Osteocyte (in vitro differentiated cells): ENCODE data around the gene DIP2C. TPM values are rescaled to one million over a fixed set of nuclear protein-coding genes. Genes with fewer than 3 reads are reported as not detected.

Experiments
- DNase-seq: peaks from one replicate; pipeline ENCODE4 v3.0.0; 2021; ENCODE audit warnings: mixed read lengths; ENCODE audit not compliant: unreplicated experiment; ENCODE audit errors: extremely low spot score
- H3K27ac Mint-ChIP-seq: one replicate; pipeline ENCODE4 v1.8.0; 2021; ENCODE audit warnings: mild to moderate bottlenecking, mixed read lengths; ENCODE audit not compliant: unreplicated experiment
- H3K27me3 Mint-ChIP-seq: one replicate; pipeline ENCODE4 v1.8.0; 2021; ENCODE audit warnings: mixed read lengths; ENCODE audit not compliant: unreplicated experiment
- H3K36me3 Mint-ChIP-seq: one replicate; pipeline ENCODE4 v1.8.0; 2021; ENCODE audit warnings: mixed read lengths; ENCODE audit not compliant: unreplicated experiment
- H3K4me1 Mint-ChIP-seq: one replicate; pipeline ENCODE4 v1.8.0; 2021; ENCODE audit warnings: mixed read lengths; ENCODE audit not compliant: unreplicated experiment
- H3K4me3 Mint-ChIP-seq: one replicate; pipeline ENCODE4 v1.8.0; 2021; ENCODE audit warnings: mild to moderate bottlenecking, moderate library complexity, mixed read lengths; ENCODE audit not compliant: unreplicated experiment
- H3K9me3 Mint-ChIP-seq: one replicate; pipeline ENCODE4 v1.8.0; 2021; ENCODE audit warnings: mixed read lengths; ENCODE audit not compliant: unreplicated experiment
- total RNA-seq: library from RNA; stranded (reverse); gene quantifications from 2 replicates; pipeline ENCODE4 v1.2.1, GENCODE V29; 2021
- TF ChIP-seq, protein P1 (sequence below): fragments of 200-600 bp; sonication (generic); IDR thresholded peaks from 2 replicates; pipeline ENCODE4 v1.5.0; 2021; ENCODE audit warnings: antibody characterized with exemption, mild to moderate bottlenecking, moderate library complexity

DIP2C gene
- total RNA-seq, 1 donor from 2014 or later, result 36.8 TPM

DNA sequence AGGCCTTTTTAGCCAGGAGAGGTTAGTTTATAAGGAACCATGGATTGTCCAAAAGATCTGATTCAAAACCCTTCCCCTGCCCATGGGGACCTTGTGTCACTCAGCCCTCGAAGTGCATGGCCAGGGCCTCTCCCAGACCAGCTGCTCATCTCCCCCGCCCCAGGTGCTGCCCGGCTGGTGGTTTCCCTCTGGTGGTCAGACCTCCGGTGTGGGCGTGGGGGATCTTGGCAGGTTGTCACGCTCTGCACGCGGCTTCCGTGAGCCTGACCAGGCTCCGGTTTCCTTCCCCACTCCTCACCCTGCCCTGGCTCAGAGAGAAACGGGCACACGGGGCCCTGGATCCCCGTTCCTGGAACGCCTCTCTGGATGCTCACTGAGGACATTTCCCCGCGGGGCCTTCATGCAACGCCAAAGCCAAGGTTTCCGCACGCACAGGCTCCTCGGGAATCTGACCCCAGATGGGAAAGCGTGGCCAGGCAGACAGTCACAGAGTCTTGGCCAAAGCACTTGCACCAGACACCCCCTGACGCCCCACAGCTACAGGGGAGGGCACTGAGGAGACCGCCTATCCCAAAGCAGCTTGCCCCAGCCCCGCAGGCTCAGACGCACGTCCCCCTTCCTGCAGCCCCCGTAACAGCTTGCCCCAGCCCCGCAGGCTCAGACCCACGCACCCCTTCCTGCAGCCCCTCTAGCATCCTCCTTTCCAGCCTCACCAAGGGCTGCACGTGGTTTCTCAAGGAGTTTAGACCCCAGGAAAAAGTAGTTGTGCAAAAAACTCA lies 7.8 kb upstream of the DIP2C start:
- H3K9me3 Mint-ChIP-seq, result no peaks in the 10 kb centered on the region
- DNase-seq, result no peak
- TF ChIP-seq, protein P1, sequence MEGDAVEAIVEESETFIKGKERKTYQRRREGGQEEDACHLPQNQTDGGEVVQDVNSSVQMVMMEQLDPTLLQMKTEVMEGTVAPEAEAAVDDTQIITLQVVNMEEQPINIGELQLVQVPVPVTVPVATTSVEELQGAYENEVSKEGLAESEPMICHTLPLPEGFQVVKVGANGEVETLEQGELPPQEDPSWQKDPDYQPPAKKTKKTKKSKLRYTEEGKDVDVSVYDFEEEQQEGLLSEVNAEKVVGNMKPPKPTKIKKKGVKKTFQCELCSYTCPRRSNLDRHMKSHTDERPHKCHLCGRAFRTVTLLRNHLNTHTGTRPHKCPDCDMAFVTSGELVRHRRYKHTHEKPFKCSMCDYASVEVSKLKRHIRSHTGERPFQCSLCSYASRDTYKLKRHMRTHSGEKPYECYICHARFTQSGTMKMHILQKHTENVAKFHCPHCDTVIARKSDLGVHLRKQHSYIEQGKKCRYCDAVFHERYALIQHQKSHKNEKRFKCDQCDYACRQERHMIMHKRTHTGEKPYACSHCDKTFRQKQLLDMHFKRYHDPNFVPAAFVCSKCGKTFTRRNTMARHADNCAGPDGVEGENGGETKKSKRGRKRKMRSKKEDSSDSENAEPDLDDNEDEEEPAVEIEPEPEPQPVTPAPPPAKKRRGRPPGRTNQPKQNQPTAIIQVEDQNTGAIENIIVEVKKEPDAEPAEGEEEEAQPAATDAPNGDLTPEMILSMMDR, result no peak
- peaks cover 38% of the 10 kb centered on the region for H3K27me3 Mint-ChIP-seq
- no peaks in the 10 kb centered on the region for H3K36me3 Mint-ChIP-seq
- peaks cover 2% of the 10 kb centered on the region for H3K4me1 Mint-ChIP-seq
- H3K27ac Mint-ChIP-seq, result no peak overlapping the region
- H3K4me3 Mint-ChIP-seq, result no peak overlapping the region

DNA sequence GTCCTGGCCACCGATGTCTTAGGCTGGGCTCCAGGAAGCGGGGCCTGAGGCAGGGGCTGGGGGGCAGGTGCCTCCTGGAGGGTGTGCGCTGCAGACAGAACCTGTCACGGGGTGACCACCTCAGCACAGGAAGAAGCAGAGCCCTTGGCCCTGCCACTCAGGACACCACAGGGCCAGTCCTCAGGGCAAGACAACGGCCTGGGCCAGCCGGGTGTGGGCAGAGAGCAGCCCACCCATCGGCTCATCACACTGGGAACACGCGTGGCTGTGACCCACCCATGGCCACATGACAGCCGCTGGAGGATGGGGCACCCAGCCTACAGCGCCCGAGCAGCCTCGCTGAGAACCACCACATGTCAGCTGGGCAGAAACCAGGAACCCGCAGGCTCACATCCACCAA lies 5.9 kb upstream of the DIP2C start:
- H3K9me3 Mint-ChIP-seq, result no peaks in the 10 kb centered on the region
- H3K4me3 Mint-ChIP-seq, result no peak overlapping the region
- TF ChIP-seq, protein P1, result no peak
- peaks cover 23% of the 10 kb centered on the region for H3K27me3 Mint-ChIP-seq
- DNase-seq, result no peak
- no peak overlapping the region for H3K27ac Mint-ChIP-seq
- no peaks in the 10 kb centered on the region for H3K36me3 Mint-ChIP-seq
- peaks cover 5% of the 10 kb centered on the region for H3K4me1 Mint-ChIP-seq

DNA sequence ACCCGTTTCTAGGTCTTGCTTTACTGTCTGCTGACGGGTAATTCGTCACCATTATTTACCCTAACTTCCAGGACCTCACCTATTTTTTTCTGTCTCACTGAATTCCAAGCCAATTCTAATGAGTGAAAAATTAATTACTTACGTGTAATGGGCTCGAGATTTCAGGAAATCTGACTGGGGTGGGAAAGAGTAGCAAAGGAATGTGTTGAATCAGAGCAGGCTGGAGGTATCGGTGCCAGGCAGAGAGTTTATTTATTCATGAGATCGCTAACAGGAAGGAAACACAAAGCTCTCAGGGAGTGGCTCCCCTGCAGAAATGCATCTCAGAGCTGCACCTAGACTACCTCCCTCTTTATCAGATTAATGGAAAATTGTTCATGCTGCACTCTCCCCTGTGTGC lies 4.0 kb upstream of the DIP2C start:
- no peak overlapping the region for H3K27ac Mint-ChIP-seq
- H3K4me1 Mint-ChIP-seq, result peaks cover 11% of the 10 kb centered on the region
- TF ChIP-seq, protein P1, result no peak
- H3K9me3 Mint-ChIP-seq, result no peaks in the 10 kb centered on the region
- DNase-seq, result no peak
- H3K27me3 Mint-ChIP-seq, result peaks cover 13% of the 10 kb centered on the region
- no peaks in the 10 kb centered on the region for H3K36me3 Mint-ChIP-seq
- H3K4me3 Mint-ChIP-seq, result no peak overlapping the region

DNA sequence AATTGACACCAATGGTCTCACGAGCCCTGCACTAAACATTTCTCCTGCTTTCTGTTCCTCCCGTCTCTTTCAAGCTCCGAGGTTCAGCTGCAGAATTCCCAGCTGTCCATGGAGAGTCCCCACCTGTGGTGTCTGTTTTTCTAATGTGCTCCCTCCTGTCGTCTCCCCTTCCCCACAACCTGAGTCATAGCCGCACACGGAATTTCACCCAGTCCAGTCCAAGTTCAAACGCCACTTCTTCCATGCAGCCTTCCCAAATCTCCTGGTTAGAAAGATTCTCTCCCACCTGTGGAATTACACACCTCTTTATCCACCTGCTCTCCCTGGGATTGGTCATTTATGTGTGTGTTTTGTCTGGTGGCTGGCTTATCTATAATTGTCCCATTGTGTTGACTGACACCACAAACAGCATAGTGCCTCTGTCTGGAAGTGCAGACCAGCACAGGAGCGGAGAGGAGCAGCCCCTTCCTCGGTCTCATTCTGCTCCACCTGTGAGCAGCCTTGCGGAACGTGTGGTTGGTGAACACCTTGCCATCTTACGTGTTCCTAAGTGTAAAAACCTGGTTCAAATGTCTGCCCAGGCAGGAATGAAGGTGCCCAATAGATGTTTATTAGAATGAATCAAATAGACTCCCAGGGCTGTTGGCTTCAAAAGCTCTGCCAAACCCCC lies 3.3 kb upstream of the DIP2C start:
- Mint-ChIP-seq H3K36me3 (no peaks in the 10 kb centered on the region), H3K4me1 (peaks cover 18% of the 10 kb centered on the region), H3K27me3 (peaks cover 10% of the 10 kb centered on the region), H3K4me3 (no peak overlapping the region), H3K27ac (no peak overlapping the region), H3K9me3 (no peaks in the 10 kb centered on the region)
- TF ChIP-seq, protein P1, result no peak
- no peak for DNase-seq

DNA sequence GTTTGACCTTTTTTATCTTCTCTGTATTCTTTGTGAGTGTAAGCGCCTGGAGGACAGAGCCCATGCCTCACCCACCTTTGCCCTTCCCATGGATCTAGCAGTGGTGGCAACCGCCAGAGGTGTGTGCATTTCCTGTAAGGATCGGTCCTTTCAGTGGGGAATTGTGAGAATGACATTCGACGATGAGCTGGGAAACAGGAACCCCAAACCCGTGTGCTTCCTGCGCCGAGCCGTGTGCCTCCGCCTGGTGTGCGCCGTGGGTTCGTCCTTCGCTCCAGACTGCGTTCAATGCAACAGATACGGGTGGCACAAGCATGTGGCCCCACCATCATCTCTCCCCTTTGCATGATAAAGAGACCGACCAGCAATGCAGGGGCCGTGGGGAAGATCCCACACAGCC lies 1.7 kb upstream of the DIP2C start:
- TF ChIP-seq, protein P1, result no peak
- H3K36me3 Mint-ChIP-seq, result no peaks in the 10 kb centered on the region
- H3K27ac Mint-ChIP-seq, result no peak overlapping the region
- H3K4me1 Mint-ChIP-seq, result peaks cover 33% of the 10 kb centered on the region
- H3K27me3 Mint-ChIP-seq, result peaks cover 6% of the 10 kb centered on the region
- H3K9me3 Mint-ChIP-seq, result no peaks in the 10 kb centered on the region
- peak overlapping the region; percentile 56 for H3K4me3 Mint-ChIP-seq
- no peak for DNase-seq
